HG02642 (cell line): ENCODE data around the gene GRAP2.

Experiments used
- ATAC-seq: cut with Tn5 transposase; IDR thresholded peaks from one replicate; pipeline ENCODE4 v1.9.1; 2021; ENCODE audit warnings: mild to moderate bottlenecking; ENCODE audit not compliant: unreplicated experiment, poor library complexity

Gene GRAP2

GRCh38 chr22:40002935-40003715 lies 102.2 kb downstream of the GRAP2 start:
- ATAC-seq, result no peak

DNA sequence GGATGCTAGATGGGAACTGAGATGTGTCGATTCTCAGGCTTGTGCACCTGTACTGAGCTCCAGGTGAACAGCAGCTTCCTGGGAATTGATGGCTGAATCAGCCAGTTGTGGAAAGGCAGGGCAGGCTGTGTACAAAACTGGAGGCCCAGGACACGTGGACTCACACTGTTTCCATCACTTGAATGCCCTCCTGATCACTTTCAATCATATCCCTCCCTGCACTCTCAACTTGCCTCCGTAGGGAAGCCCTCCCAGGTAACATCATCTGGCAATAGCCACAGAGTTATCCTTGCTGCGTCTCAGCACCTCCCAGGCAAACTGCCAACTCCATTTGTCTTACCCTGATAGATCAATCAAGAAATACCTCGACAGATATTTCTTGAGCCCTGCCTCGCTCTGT lies 104.0 kb downstream of the GRAP2 start:
- ATAC-seq, result no peak

- no peak for ATAC-seq
These were observed 105.8 kb downstream of the GRAP2 start for GRCh38 chr22:40006641-40007040.

DNA sequence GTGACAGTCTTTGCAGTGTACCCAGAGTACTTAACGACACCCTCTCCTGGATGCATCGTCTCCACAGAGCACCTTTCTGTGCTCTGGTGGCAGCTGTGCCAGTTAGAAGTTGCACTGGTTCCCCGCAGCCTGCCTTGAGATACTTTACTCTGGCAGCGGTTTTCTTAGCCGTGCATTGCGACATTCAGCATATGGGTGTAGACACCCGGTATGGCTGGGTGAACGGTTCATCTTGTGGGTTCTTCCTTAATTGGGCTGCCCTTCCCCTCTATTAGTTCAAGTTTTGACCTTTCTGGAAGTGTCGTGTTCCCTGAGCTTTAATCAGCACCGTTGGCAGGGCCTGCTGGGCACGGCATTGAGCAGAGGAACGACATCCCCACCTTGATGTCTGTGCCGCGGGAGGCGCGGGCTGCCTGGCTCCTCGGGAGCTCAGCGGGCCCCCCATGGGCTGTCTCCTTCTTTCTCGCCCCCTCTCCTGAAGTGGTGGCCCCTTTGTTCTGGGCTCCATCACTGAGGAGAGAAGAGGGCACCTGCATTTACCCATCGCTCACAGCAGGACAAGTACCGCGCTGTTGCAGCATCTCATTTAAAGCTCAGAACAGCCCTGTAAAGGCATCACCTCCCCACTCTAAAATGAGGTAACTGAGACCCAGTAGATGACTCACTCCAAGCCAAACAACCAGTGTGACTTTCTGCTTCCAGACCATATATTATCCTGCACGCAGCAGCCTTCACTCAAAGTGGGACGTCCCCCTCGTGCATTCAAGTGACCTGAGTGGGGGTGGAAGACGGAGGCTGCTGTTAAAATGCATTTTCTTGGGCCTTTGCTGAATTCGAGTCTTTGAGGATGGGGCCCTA lies 107.2 kb downstream of the GRAP2 start:
- no peak for ATAC-seq

DNA sequence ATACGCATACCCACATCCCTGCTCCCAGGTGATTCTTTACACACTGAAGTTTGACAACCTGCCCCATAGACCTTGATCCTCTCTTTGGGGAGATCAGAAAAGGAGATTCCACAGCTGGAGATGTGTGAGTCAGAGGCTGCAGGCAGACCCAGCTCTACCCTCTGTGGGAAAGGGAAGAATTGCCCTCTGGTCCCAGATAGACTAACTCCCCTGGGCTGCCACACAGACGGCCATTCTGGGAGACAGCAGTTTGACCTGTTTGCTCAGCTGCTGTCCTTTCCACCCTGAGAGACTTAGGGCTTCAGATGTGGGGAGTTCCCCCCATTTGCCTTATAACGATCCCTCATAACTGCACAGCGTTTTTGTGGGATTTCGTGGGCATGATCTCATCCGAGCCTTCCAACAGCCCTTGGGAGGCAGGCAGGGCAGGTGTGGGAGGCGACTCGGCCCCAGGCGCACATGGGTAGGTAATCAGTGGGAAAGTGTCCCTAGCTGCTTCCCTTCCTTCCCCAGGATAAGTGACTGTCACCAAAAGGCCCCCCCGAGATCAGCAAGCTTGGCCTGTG lies 107.9 kb downstream of the GRAP2 start:
- no peak for ATAC-seq

GRCh38 chr22:40009292-40009774 lies 108.4 kb downstream of the GRAP2 start:
- ATAC-seq, result no peak

GRCh38 chr22:40009951-40010671 lies 109.2 kb downstream of the GRAP2 start:
- ATAC-seq, result no peak

DNA sequence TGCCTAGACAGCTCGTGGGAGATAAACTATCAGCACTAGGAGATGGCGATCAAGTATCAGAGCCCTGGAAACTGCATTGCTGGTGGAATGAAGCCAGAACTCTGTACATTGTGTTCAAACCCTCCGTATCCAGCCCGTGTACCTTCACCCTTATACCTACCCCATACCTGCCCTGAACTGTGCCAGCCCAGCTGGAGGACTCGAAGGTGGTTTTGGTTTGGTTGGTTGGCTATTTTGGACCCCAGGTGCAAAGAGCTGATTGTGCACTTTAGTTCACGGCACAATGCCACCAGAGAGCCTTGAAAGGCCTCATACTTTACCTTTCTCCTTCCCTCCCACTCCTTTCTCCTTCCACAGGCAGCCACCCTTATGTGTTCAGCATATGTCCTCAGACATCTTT lies 109.9 kb downstream of the GRAP2 start:
- ATAC-seq, result no peak

DNA sequence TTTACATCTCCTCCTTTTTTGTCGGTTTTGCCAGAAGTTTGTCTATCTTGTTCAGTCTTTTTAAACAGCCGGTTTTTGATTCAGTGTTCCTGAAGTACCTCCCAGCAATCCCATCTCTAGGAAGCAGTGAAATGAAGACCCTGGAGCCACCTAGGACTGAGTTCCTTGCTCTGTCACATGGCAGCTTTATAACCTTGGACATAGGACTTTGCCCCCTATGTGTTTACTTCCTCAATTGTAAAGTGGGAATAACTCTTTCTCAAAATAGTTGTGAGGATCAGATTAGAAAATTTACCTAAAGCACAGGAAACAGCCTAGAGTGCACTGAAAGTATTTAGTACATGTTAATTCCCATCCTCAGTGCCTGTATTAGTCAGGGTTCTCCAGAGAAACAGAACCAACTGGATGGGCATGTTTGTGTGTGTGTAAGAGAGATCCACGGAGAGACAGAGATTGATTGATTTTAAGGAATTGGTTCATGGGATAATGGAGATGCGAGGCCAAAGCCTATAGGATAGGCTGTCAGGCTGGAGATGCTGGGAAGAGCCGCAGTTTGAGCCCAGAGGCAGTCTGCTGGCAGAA lies 113.9 kb downstream of the GRAP2 start:
- no peak for ATAC-seq

DNA sequence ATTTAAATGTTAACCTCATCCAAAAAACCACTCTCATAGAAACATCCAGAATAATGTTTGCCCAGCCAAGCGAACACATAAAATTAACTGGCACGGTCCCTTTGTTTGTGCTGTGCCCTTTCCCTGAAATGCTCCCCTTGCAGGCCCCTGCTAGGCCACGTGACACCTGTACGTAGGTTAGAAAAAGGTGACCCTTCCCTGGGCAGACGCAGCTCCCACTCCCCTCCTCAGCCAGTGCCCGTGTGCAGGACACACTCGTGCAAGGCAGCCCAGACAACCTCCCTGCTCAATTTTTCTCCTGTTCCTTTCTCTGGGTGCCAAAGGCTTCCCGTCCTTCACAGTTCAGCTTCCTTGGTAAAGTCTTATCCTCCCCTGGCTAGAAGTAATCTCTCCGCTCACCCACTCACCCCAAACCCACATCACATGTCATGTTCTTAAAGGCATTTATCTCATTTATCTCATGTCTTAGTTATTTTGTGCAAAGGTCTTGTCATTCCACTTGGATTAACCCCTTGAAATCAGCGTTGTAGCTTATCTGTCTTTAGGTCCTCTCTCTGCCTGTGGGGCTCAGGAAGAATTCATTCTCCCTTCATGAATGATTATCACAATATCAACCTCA lies 114.6 kb downstream of the GRAP2 start:
- no peak for ATAC-seq

GRCh38 chr22:40018051-40018450 lies 117.2 kb downstream of the GRAP2 start:
- no peak for ATAC-seq

DNA sequence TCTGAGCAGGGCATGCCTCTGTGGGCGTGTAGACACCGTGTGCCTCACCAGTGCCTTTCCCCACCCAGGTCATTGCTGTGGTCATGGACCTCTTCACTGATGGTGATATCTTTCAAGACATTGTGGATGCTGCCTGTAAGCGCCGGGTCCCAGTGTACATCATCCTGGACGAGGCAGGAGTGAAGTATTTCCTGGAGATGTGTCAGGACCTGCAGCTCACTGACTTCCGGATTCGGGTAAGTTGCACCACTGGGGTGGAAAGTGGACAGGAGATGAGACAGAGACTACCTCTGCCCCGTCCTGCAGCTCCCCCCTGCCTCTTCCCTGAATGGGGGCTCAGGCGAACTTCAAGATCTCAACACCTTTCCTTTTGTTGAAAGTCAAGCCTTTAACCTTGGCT lies 118.2 kb downstream of the GRAP2 start:
- no peak for ATAC-seq

DNA sequence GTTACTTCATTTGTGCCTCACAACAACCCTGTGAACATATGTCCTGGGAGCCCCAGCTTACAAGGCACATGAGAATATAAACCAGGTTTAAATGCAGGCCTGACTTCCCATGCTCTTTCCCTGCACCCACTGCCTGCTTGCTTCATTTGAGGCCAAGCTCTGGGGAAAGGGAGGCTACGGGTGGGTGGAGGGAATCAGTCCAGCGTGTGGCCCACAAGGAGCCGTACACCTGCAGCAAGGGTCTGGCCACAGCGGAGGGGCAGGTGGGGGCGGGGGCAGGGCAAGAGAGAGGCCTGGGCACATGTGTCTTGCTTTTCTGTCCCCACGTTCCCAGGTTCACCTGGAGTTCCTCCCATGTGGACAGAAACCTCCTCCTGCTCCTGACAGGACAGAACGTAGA lies 120.1 kb downstream of the GRAP2 start:
- no peak for ATAC-seq

GRCh38 chr22:40021401-40022000 lies 120.6 kb downstream of the GRAP2 start:
- ATAC-seq, result no peak

DNA sequence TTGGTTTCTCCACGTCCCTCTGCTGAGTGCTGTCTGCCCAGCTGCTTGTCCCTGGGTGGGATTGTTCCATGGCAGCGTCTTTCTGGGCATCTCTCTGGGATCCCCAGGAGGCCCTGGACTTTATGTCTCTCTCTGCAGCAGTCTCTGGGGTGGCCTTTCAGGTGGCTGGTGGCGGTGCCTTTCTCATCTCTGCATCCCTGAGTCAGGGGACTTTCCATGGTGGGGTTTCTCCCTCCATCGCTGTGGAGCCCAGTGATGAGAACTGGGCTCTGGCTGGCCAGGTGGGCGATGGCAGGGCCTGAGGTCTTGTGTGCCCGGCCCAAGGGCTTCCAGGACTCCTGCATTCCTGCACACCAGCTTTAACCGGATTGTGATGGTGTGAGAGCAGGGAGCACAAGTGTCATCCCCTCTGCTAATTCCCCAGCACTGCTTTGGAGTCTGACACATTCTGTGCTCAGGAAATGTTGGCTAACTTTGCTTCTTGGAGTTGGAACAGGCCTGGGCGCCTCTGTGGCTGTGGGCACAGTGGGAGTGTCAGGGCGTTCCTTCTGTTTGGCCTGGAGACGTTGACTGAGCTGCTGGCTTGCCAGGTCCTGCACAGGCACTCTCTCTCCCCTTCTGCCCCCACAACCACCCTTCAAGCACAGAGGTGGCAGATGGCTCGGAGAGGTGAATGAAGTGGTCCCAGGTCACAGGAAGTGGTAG lies 121.8 kb downstream of the GRAP2 start:
- ATAC-seq, result no peak
